HG03025 (cell line): Measurements from ENCODE around the gene KCNE1.
"Not testable (repeated sequence)": the region's sequence is repeated elsewhere in the genome, so short reads cannot be mapped to it uniquely, and the experiment has no call there.

ENCODE experiments used
- ATAC-seq: cut with Tn5 transposase; IDR thresholded peaks from one replicate; pipeline ENCODE4 v1.9.1; 2021; ENCODE audit warnings: mild to moderate bottlenecking, moderate library complexity; ENCODE audit not compliant: unreplicated experiment, low FRiP score

KCNE1 gene

GRCh38 chr21:34511787-34512455 is at the start of gene KCNE1:
KCNE1 (minus strand) TSS chr21:34512210; CDS start chr21:34449634, 62,576 bp downstream.
- ATAC-seq = no peak

- no peak for ATAC-seq
Measured at GRCh38 chr21:34561806-34562205, 49.8 kb upstream of the KCNE1 start.

- ATAC-seq = no peak
Measured at GRCh38 chr21:34560609-34561008, 48.6 kb upstream of the KCNE1 start.

GRCh38 chr21:34560021-34560420 is 48.0 kb upstream of the KCNE1 start:
- ATAC-seq = no peak

- ATAC-seq = no peak
Measured at GRCh38 chr21:34559089-34559631, 47.1 kb upstream of the KCNE1 start.

- no peak for ATAC-seq
Measured at GRCh38 chr21:34558166-34558565, 46.2 kb upstream of the KCNE1 start.

- no peak for ATAC-seq
Measured at GRCh38 chr21:34557261-34557660, 45.3 kb upstream of the KCNE1 start.

- ATAC-seq = not testable (repeated sequence)
Measured at GRCh38 chr21:34554670-34555069, 42.7 kb upstream of the KCNE1 start.

GRCh38 chr21:34554227-34554626 is 42.2 kb upstream of the KCNE1 start:
- ATAC-seq = no peak

GRCh38 chr21:34553151-34553952 is 41.3 kb upstream of the KCNE1 start:
- no peak for ATAC-seq

GRCh38 chr21:34552360-34553098 is 40.5 kb upstream of the KCNE1 start:
- ATAC-seq = no peak

- ATAC-seq = no peak
Measured at GRCh38 chr21:34550182-34550799, 38.3 kb upstream of the KCNE1 start.

GRCh38 chr21:34548781-34549376 is 36.9 kb upstream of the KCNE1 start:
- no peak for ATAC-seq

- no peak for ATAC-seq
Measured at GRCh38 chr21:34546542-34546941, 34.5 kb upstream of the KCNE1 start.

- ATAC-seq = peak; percentile 70
Measured at GRCh38 chr21:34545079-34545884, 33.3 kb upstream of the KCNE1 start.

- ATAC-seq = no peak
Measured at GRCh38 chr21:34544032-34544496, 32.1 kb upstream of the KCNE1 start.

GRCh38 chr21:34543017-34543416 is 31.0 kb upstream of the KCNE1 start:
- no peak for ATAC-seq

- ATAC-seq = no peak
Measured at GRCh38 chr21:34540206-34540605, 28.2 kb upstream of the KCNE1 start.

GRCh38 chr21:34537838-34538237 is 25.8 kb upstream of the KCNE1 start:
- ATAC-seq = no peak
